A673 (cell line): Measurements from ENCODE around the gene CKAP4. TPM values are rescaled to one million over a fixed set of nuclear protein-coding genes. Genes with fewer than 3 reads are reported as not detected.
A peak's percentile ranks its signal among the peaks of the same experiment; 100 is the strongest.

Experiments
- BruUV-seq: library from RNA; stranded (reverse); fragments of 400-500 nt; replicated peaks from 2 replicates; lab custom pipeline; 2021; lab: Mats Ljungman, UMichigan
- CTCF ChIA-PET: fragments of 300-600 bp; sonication (Branson Sonifier 250); formaldehyde crosslinking; loops from one replicate; lab custom pipeline; 2022; ENCODE audit warnings: antibody characterized with exemption; lab: Charles Lee
- POLR2A ChIA-PET: fragments of 300-600 bp; sonication (Branson Sonifier 250); formaldehyde crosslinking; loops from one replicate; lab custom pipeline; 2022; ENCODE audit warnings: antibody characterized with exemption; ENCODE audit not compliant: low non-redundant PET; lab: Charles Lee
- DNase-seq: peaks from one replicate; pipeline ENCODE4 v3.0.0-alpha.2; 2015; ENCODE audit warnings: low spot score
- H3K27ac ChIP-seq: fragments of 200-600 bp; sonication (generic); 2 replicates; pipeline ENCODE4 v1.5.1; 2016; ENCODE audit warnings: mixed run types, low read depth, mild to moderate bottlenecking, mixed read lengths, antibody characterized with exemption, low read length; ENCODE audit not compliant: poor library complexity, severe bottlenecking
- H3K27me3 ChIP-seq: fragments of 200-600 bp; sonication (generic); replicated peaks from 2 replicates; pipeline ENCODE4 v1.6.1; 2017; ENCODE audit warnings: mixed run types, low read depth, mild to moderate bottlenecking, mixed read lengths, antibody characterized with exemption, low read length; ENCODE audit not compliant: insufficient read depth, poor library complexity
- H3K36me3 ChIP-seq: fragments of 200-600 bp; sonication (generic); 2 replicates; pipeline ENCODE4 v1.6.1; 2016; ENCODE audit warnings: mixed run types, mild to moderate bottlenecking, mixed read lengths, antibody characterized with exemption, low read length; ENCODE audit not compliant: insufficient read depth, poor library complexity, severe bottlenecking
- H3K4me1 ChIP-seq: fragments of 200-600 bp; sonication (generic); 2 replicates; pipeline ENCODE4 v1.6.1; 2017; ENCODE audit warnings: mixed run types, mild to moderate bottlenecking, mixed read lengths, antibody characterized with exemption, low read length; ENCODE audit not compliant: insufficient read depth, poor library complexity, severe bottlenecking
- H3K4me3 ChIP-seq: fragments of 200-600 bp; sonication (generic); 2 replicates; pipeline ENCODE4 v1.5.1; 2016; ENCODE audit warnings: low read depth, mixed run types, mild to moderate bottlenecking, mixed read lengths, low read length; ENCODE audit not compliant: poor library complexity, severe bottlenecking
- H3K9me3 ChIP-seq: fragments of 200-600 bp; sonication (generic); 2 replicates; pipeline ENCODE4 v1.6.1; 2016; ENCODE audit warnings: mixed run types, low read depth, mild to moderate bottlenecking, mixed read lengths, antibody characterized with exemption, low read length; ENCODE audit not compliant: poor library complexity, severe bottlenecking
- CTCF ChIP-seq: fragments of 300-800, 200-600 bp; sonication (generic); conservative IDR thresholded peaks from 2 replicates; pipeline ENCODE4 v1.5.1; 2017; ENCODE audit warnings: low read depth, mild to moderate bottlenecking, antibody characterized with exemption, low read length, moderate library complexity, mixed read lengths
- EZH2 ChIP-seq: fragments of 200-600 bp; sonication (generic); IDR thresholded peaks from 2 replicates; pipeline ENCODE4 v1.6.1; 2017; ENCODE audit warnings: borderline replicate concordance, low read depth, mild to moderate bottlenecking, mixed read lengths, antibody characterized with exemption, low read length; ENCODE audit not compliant: poor library complexity, severe bottlenecking
- intact Hi-C: fragments of 100-400 bp; cut with micrococcal nuclease; formaldehyde crosslinking; loops from one replicate; pipeline ENCODE4 v1.10.0; 2022; ENCODE audit not compliant: unreplicated experiment
- total RNA-seq: library from RNA; stranded (reverse); gene quantifications from 2 replicates; pipeline ENCODE4 v1.2.3, GENCODE V29; 2021

The CKAP4 gene
- total RNA-seq, 1 experiment from 2014 or later, result 81.8 TPM

GRCh38 chr12:106249411-106250135 is 1.8 kb upstream of the CKAP4 start:
- no peak overlapping the region for H3K27ac ChIP-seq
- ChIA-PET POLR2A (no interaction called here), CTCF (no interaction called here)
- peaks cover 14% of the 10 kb centered on the region for H3K4me1 ChIP-seq
- H3K27me3 ChIP-seq, result no peaks in the 10 kb centered on the region
- intact Hi-C loops, result no loop called here
- no peak for TF ChIP-seq EZH2
- TF ChIP-seq CTCF, result no peak
- no peak overlapping the region for H3K4me3 ChIP-seq
- no peaks in the 10 kb centered on the region for H3K36me3 ChIP-seq
- no peaks in the 10 kb centered on the region for H3K9me3 ChIP-seq
- DNase-seq, result no peak
- no TSS peak for BruUV-seq

DNA sequence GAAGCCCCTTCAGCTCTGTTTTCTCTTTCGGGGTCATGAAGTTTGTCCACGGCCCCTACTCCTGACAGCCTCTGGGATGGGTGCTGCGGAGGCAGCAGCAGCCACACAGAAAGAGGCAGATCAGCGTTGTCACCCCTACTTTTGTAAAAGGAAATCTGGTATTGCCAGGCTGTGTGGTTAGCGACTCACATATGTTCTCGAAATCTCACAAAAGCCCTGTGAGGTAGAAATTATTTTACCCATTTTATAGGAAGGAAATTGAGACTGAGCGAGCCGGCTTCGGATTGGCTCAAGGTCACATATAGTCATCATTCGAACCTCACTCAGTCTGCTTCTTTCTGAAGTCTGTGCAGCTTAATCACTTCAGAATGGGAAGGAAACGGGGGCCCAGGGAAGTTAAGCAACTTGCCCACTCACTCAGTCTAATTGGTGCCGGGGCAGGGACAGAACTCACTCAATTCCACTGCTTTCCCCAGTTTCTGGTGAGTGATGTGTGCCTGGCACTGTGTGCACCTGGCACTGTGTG is 1.1 kb upstream of the CKAP4 start:
- Histone ChIP-seq H3K36me3 (peaks cover 3% of the 10 kb centered on the region), H3K27ac (peak overlapping the region; percentile 83), H3K4me3 (peak overlapping the region; percentile 97), H3K27me3 (no peaks in the 10 kb centered on the region), H3K4me1 (peaks cover 14% of the 10 kb centered on the region), H3K9me3 (no peaks in the 10 kb centered on the region)
- peak; percentile 11 for DNase-seq
- ChIA-PET POLR2A (no interaction called here), CTCF (no interaction called here)
- TF ChIP-seq EZH2 (no peak), CTCF (no peak)
- intact Hi-C loops, result no loop called here
- no TSS peak for BruUV-seq

DNA sequence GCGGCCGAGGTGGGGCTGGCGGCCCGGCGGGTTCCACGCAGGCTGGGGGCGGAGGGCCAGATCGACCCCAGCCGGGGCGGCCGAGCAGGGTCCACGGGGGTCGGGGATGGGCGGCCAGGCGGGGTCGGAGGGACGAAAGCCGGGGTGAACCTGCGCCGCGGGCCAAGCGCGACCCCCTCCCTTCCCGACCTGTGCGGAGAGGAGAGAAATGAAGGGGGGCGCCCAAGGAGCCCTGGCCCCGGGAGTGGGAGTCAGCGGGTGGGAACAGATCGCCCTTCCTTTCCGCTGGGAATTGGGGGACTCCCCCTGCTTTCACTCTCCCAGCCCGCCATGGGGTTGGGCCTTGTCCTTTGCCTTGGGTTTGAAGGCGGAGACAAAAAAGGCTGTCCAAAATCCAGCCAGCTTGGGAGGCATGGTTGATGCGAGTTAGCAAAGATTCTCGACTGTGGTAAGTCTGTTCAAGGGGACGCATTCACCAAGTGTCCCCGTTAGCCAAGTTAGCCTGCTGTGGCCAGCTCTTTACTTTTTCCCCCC is 559 bp upstream of the CKAP4 start:
- H3K36me3 ChIP-seq, result peaks cover 3% of the 10 kb centered on the region
- peaks cover 14% of the 10 kb centered on the region for H3K4me1 ChIP-seq
- POLR2A ChIA-PET, result no interaction called here
- H3K27ac ChIP-seq, result peak overlapping the region; percentile 83
- no peaks in the 10 kb centered on the region for H3K27me3 ChIP-seq
- peak; percentile 61 for DNase-seq
- intact Hi-C loops, result no loop called here
- TF ChIP-seq EZH2, result no peak
- TF ChIP-seq CTCF, result no peak
- CTCF ChIA-PET, result interaction anchor here (0.6 to 0.7 kb wide), 3 partner anchors 112 to 665 kb away, joined by 3 to 6 read pairs (median 4); no protein-coding TSS in a partner anchor
- H3K4me3 ChIP-seq, result peak overlapping the region; percentile 97
- H3K9me3 ChIP-seq, result no peaks in the 10 kb centered on the region
- BruUV-seq, result no TSS peak
